PC-9 (cell line): ENCODE measurements around the gene CRYBB2. TPM values are rescaled to one million over a fixed set of nuclear protein-coding genes. Genes with fewer than 3 reads are reported as not detected.

Experiments used
- BruUV-seq: library from RNA; stranded (reverse); fragments of 400-500 nt; replicated peaks from 2 replicates; lab custom pipeline; 2021; lab: Mats Ljungman, UMichigan
- CTCF ChIA-PET: fragments of 300-600 bp; sonication (Branson Sonifier 250); formaldehyde crosslinking; loops from one replicate; lab custom pipeline; 2022; ENCODE audit warnings: antibody characterized with exemption; lab: Charles Lee
- POLR2A ChIA-PET: fragments of 300-600 bp; sonication (Branson Sonifier 250); formaldehyde crosslinking; loops from one replicate; lab custom pipeline; 2022; ENCODE audit warnings: antibody characterized with exemption; ENCODE audit not compliant: unreplicated experiment; lab: Charles Lee
- DNase-seq, 2 experiments: peaks; one replicate each; pipeline versions ENCODE4 v3.0.0 to v3.0.0-alpha.2; 2015 to 2022; ENCODE audit warnings: mixed read lengths in 1 of 2
- H2AFZ ChIP-seq: fragments of 200-600 bp; sonication (generic); 2 replicates; pipeline ENCODE4 v1.8.1; 2017; ENCODE audit warnings: antibody characterized with exemption
- H3F3A ChIP-seq: fragments of 200-600 bp; sonication (generic); 2 replicates; pipeline ENCODE4 v1.8.1; 2017; ENCODE audit warnings: antibody characterized with exemption, mild to moderate bottlenecking, low read depth; ENCODE audit not compliant: insufficient read depth
- H3K27ac ChIP-seq: fragments of 200-600 bp; sonication (generic); 2 replicates; pipeline ENCODE4 v1.6.1; 2016; ENCODE audit warnings: mixed run types
- H3K27me3 ChIP-seq: fragments of 200-600 bp; sonication (generic); 2 replicates; pipeline ENCODE4 v1.6.1; 2016; ENCODE audit warnings: low read depth, mixed run types; ENCODE audit not compliant: insufficient read depth
- H3K36me3 ChIP-seq: fragments of 200-600 bp; sonication (generic); 2 replicates; pipeline ENCODE4 v1.6.1; 2016; ENCODE audit warnings: low read depth, mixed run types
- H3K4me1 ChIP-seq: fragments of 200-600 bp; sonication (generic); replicated peaks from 2 replicates; pipeline ENCODE4 v1.6.1; 2016; ENCODE audit warnings: mixed run types; ENCODE audit not compliant: insufficient read depth
- H3K4me2 ChIP-seq: fragments of 200-600 bp; sonication (generic); 2 replicates; pipeline ENCODE4 v1.6.1; 2017; ENCODE audit warnings: mixed run types
- H3K4me3 ChIP-seq: fragments of 200-600 bp; sonication (generic); 2 replicates; pipeline ENCODE4 v1.6.1; 2016; ENCODE audit warnings: mixed run types
- H3K79me2 ChIP-seq: fragments of 200-600 bp; sonication (generic); 2 replicates; pipeline ENCODE4 v1.6.1; 2017; ENCODE audit warnings: low read depth, mixed run types
- H3K9me2 ChIP-seq: fragments of 200-600 bp; sonication (generic); 2 replicates; pipeline ENCODE4 v1.8.1; 2017; ENCODE audit warnings: mild to moderate bottlenecking; ENCODE audit not compliant: insufficient read depth
- H3K9me3 ChIP-seq: fragments of 200-600 bp; sonication (generic); 2 replicates; pipeline ENCODE4 v1.8.1; 2016; ENCODE audit warnings: low read depth; ENCODE audit not compliant: insufficient read depth
- H4K20me1 ChIP-seq: fragments of 200-600 bp; sonication (generic); 2 replicates; pipeline ENCODE4 v1.8.1; 2017; ENCODE audit not compliant: insufficient read depth
- EZH2 ChIP-seq: fragments of 200-600 bp; sonication (generic); IDR thresholded peaks from 2 replicates; pipeline ENCODE4 v1.8.0; 2017; ENCODE audit warnings: antibody characterized with exemption, low read depth
- intact Hi-C: fragments of 100-400 bp; cut with micrococcal nuclease; formaldehyde crosslinking; loops from one replicate; pipeline ENCODE4 v1.10.0; 2022; ENCODE audit not compliant: unreplicated experiment
- total RNA-seq: library from RNA; stranded (reverse); gene quantifications from 2 replicates; pipeline ENCODE4 v1.2.3, GENCODE V29; 2021
- TF ChIP-seq, protein P1 (sequence below): fragments of 200-600 bp; sonication (generic); conservative IDR thresholded peaks from 2 replicates; pipeline ENCODE4 v1.6.1; 2017; ENCODE audit warnings: mixed run types, antibody characterized with exemption, mild to moderate bottlenecking, moderate library complexity

CRYBB2 gene
- total RNA-seq, 1 experiment from 2014 or later = 1.0 TPM

DNA sequence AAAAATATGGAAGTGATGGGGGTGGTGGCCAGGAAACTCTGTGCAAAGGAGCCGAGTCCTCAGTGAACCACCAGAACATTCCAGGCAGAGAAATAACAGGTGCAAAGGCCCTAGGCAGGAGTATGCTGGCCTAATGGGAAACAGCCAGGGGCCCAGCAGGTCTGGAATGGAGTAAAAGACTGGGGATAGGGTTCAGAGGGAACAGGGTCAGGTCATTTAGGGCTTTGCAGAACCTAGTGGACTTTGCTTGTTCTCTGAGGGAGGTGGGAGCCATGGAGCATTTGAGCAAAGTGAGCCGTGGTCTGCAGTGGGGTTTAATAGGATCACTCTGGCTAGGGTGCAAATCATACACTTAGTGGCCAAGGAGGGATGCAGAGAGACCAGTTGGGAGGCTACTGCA lies 11.1 kb upstream of the CRYBB2 start:
- POLR2A ChIA-PET = no interaction called here
- H3K4me3 ChIP-seq = no peak overlapping the region
- no peaks in the 10 kb centered on the region for H4K20me1 ChIP-seq
- H3K36me3 ChIP-seq = no peaks in the 10 kb centered on the region
- H3K4me2 ChIP-seq = no peak overlapping the region
- no peaks in the 10 kb centered on the region for H3K79me2 ChIP-seq
- H3K27me3 ChIP-seq = no peaks in the 10 kb centered on the region
- intact Hi-C loops = loop anchor here (10.0 kb wide), 1 partner anchor 566 kb away; no protein-coding TSS in a partner anchor
- no TSS peak for BruUV-seq
- DNase-seq = no peak
- no peak for TF ChIP-seq EZH2
- TF ChIP-seq, protein P1, sequence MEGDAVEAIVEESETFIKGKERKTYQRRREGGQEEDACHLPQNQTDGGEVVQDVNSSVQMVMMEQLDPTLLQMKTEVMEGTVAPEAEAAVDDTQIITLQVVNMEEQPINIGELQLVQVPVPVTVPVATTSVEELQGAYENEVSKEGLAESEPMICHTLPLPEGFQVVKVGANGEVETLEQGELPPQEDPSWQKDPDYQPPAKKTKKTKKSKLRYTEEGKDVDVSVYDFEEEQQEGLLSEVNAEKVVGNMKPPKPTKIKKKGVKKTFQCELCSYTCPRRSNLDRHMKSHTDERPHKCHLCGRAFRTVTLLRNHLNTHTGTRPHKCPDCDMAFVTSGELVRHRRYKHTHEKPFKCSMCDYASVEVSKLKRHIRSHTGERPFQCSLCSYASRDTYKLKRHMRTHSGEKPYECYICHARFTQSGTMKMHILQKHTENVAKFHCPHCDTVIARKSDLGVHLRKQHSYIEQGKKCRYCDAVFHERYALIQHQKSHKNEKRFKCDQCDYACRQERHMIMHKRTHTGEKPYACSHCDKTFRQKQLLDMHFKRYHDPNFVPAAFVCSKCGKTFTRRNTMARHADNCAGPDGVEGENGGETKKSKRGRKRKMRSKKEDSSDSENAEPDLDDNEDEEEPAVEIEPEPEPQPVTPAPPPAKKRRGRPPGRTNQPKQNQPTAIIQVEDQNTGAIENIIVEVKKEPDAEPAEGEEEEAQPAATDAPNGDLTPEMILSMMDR = no peak
- CTCF ChIA-PET = no interaction called here
- H3F3A ChIP-seq = no peaks in the 10 kb centered on the region
- no peaks in the 10 kb centered on the region for H3K9me3 ChIP-seq
- no peak overlapping the region for H2AFZ ChIP-seq
- no peak overlapping the region for H3K27ac ChIP-seq
- H3K4me1 ChIP-seq = no peaks in the 10 kb centered on the region
- no peaks in the 10 kb centered on the region for H3K9me2 ChIP-seq

DNA sequence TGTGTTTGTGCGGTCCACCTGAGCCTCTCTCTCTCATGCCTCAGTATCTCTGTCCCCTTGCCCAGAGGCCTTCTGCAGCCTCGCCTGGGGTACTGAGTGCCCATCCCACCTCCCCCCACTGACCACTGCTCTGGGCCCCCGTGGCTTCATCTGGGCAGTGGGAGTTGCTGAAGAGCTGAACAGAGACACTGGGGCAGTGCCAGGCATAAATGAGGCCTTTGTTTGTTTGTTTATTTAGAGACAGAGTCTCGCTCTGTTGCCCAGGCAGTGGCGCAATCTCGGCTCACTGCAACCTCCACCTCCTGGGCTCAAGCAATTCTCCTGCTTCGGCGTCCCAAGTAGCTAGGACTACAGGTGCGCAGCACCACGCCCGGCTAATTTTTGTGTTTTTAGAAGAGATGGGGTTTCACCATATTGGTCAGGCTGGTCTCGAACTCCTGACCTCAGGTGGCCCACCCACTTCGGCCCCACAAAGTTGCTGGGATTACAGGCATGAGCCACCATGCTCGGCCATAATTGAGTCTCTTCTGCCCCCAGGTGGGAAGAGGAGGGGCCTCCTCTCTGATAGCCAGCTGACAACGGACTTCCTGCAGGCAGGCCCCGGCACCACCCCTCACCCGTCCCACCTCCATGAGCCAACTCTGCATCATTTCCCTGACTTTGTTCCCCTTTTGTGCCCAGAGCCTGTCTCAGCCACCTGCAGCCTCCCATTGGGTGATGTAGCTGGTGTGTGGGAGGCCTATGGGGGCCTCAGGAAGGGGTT lies 10.5 kb upstream of the CRYBB2 start:
- Histone ChIP-seq H3K4me3 (no peak overlapping the region), H2AFZ (no peak overlapping the region), H3F3A (no peaks in the 10 kb centered on the region), H3K9me2 (no peaks in the 10 kb centered on the region), H3K36me3 (no peaks in the 10 kb centered on the region), H3K27me3 (no peaks in the 10 kb centered on the region), H3K9me3 (no peaks in the 10 kb centered on the region), H3K79me2 (no peaks in the 10 kb centered on the region), H4K20me1 (no peaks in the 10 kb centered on the region), H3K4me1 (no peaks in the 10 kb centered on the region), H3K27ac (no peak overlapping the region), H3K4me2 (no peak overlapping the region)
- DNase-seq = no peak
- ChIA-PET POLR2A (no interaction called here), CTCF (no interaction called here)
- no TSS peak for BruUV-seq
- no peak for TF ChIP-seq EZH2
- TF ChIP-seq, protein P1 = no peak
- intact Hi-C loops = loop anchor here (10.0 kb wide), 1 partner anchor 566 kb away; no protein-coding TSS in a partner anchor

DNA sequence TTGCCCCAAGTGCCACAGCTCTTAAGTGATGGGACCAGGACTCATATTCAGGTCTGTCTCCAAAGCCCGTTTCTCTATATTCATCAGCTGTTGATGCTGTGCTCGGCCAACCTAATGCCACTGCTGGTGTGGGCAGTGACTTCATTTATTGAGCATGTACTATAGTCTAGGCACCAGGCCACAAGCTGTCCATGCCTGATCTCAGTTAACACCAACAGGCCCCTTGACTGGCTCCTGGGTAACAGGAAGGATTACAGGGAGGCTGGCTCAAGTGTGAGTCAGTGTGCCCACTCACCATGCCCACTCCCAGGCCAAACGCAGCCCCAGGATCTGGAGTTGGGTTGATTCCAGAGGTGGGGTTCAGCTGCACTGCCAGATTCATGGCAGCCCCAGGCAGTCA lies 8.6 kb upstream of the CRYBB2 start:
- Histone ChIP-seq H3K4me3 (no peak overlapping the region), H3K36me3 (no peaks in the 10 kb centered on the region), H3K9me3 (no peaks in the 10 kb centered on the region), H3K27me3 (no peaks in the 10 kb centered on the region), H3K4me2 (no peak overlapping the region), H3K4me1 (no peaks in the 10 kb centered on the region), H3F3A (no peaks in the 10 kb centered on the region), H4K20me1 (no peaks in the 10 kb centered on the region), H3K27ac (no peak overlapping the region), H2AFZ (no peak overlapping the region), H3K9me2 (no peaks in the 10 kb centered on the region), H3K79me2 (no peaks in the 10 kb centered on the region)
- no peak for DNase-seq
- BruUV-seq = no TSS peak
- intact Hi-C loops = no loop called here
- POLR2A ChIA-PET = no interaction called here
- TF ChIP-seq EZH2 = no peak
- TF ChIP-seq, protein P1 = no peak
- CTCF ChIA-PET = no interaction called here
